RWPE2 (cell line): ENCODE results near the gene MAP3K5.

Experiments used
- ATAC-seq: fragments of 200-7000 bp; cut with Tn5 transposase; 3 replicates; pipeline ENCODE4 v1.9.1; 2021; ENCODE audit warnings: low read depth
- DNase-seq: peaks from one replicate; pipeline ENCODE4 v3.0.0-alpha.2; 2020; ENCODE audit warnings: low spot score
- H3K27ac ChIP-seq: fragments of 450-650 bp; 2 replicates; pipeline ENCODE4 v1.5.1; 2017; ENCODE audit warnings: mild to moderate bottlenecking; ENCODE audit not compliant: poor library complexity, severe bottlenecking
- H3K27me3 ChIP-seq: fragments of 250-450 bp; sonication (Bioruptor Pico); 2 replicates; pipeline ENCODE4 v1.5.1; 2021; ENCODE audit warnings: mild to moderate bottlenecking, moderate library complexity; ENCODE audit not compliant: insufficient read depth, poor library complexity, severe bottlenecking
- H3K36me3 ChIP-seq: fragments of 250-450 bp; sonication (Bioruptor Pico); 2 replicates; pipeline ENCODE4 v1.5.1; 2020; ENCODE audit warnings: low read depth, mild to moderate bottlenecking, moderate library complexity
- H3K4me1 ChIP-seq: fragments of 250-450 bp; sonication (Bioruptor Pico); 2 replicates; pipeline ENCODE4 v1.5.1; 2021; ENCODE audit warnings: mild to moderate bottlenecking, moderate library complexity; ENCODE audit not compliant: insufficient read depth, poor library complexity, severe bottlenecking
- H3K4me3 ChIP-seq: fragments of 250-450 bp; sonication (Bioruptor Pico); 2 replicates; pipeline ENCODE4 v1.5.1; 2021; ENCODE audit warnings: mild to moderate bottlenecking, moderate library complexity; ENCODE audit not compliant: severe bottlenecking
- H3K9me3 ChIP-seq: fragments of 250-450 bp; sonication (Bioruptor Pico); 2 replicates; pipeline ENCODE4 v1.5.1; 2021; ENCODE audit warnings: mild to moderate bottlenecking, moderate library complexity; ENCODE audit not compliant: severe bottlenecking
- CTCF ChIP-seq: fragments of 450-650 bp; IDR thresholded peaks from one replicate; pipeline ENCODE4 v1.5.1; 2017; ENCODE audit warnings: mild to moderate bottlenecking, moderate library complexity; ENCODE audit not compliant: poor library complexity, severe bottlenecking

The MAP3K5 gene

GRCh38 chr6:136511397-136511796 is 280.9 kb downstream of the MAP3K5 start:
- ATAC-seq: no peak
- no peak overlapping the region for H3K27ac ChIP-seq
- no peak for TF ChIP-seq CTCF
- no peaks in the 10 kb centered on the region for H3K27me3 ChIP-seq
- DNase-seq: no peak
- H3K4me1 ChIP-seq: peaks cover 7% of the 10 kb centered on the region
- H3K36me3 ChIP-seq: no peaks in the 10 kb centered on the region
- H3K9me3 ChIP-seq: no peaks in the 10 kb centered on the region
- H3K4me3 ChIP-seq: no peak overlapping the region

- DNase-seq (no peak), ATAC-seq (no peak)
- H3K27ac ChIP-seq: no peak overlapping the region
- H3K4me3 ChIP-seq: no peak overlapping the region
- H3K4me1 ChIP-seq: peaks cover 7% of the 10 kb centered on the region
- no peak for TF ChIP-seq CTCF
- no peaks in the 10 kb centered on the region for H3K36me3 ChIP-seq
- no peaks in the 10 kb centered on the region for H3K27me3 ChIP-seq
- no peaks in the 10 kb centered on the region for H3K9me3 ChIP-seq
Observed at GRCh38 chr6:136510782-136511181, 281.5 kb downstream of the MAP3K5 start.

- H3K27me3 ChIP-seq: no peaks in the 10 kb centered on the region
- DNase-seq (no peak), ATAC-seq (no peak)
- no peak overlapping the region for H3K4me3 ChIP-seq
- no peak for TF ChIP-seq CTCF
- peaks cover 7% of the 10 kb centered on the region for H3K4me1 ChIP-seq
- H3K36me3 ChIP-seq: no peaks in the 10 kb centered on the region
- H3K27ac ChIP-seq: no peak overlapping the region
- no peaks in the 10 kb centered on the region for H3K9me3 ChIP-seq
Observed at GRCh38 chr6:136510299-136510698, 282.0 kb downstream of the MAP3K5 start.

- Histone ChIP-seq H3K4me1 (peaks cover 7% of the 10 kb centered on the region), H3K27me3 (no peaks in the 10 kb centered on the region), H3K27ac (no peak overlapping the region), H3K36me3 (no peaks in the 10 kb centered on the region), H3K9me3 (no peaks in the 10 kb centered on the region), H3K4me3 (no peak overlapping the region)
- no peak for DNase-seq
- no peak for TF ChIP-seq CTCF
- peak; percentile 51; the same call in 2 of the 3 replicates for ATAC-seq
Observed at GRCh38 chr6:136508725-136509392, 283.4 kb downstream of the MAP3K5 start.
